K562 (cell line): Measurements from ENCODE around the gene ARL5C. TPM values are rescaled to one million over a fixed set of nuclear protein-coding genes. Genes with fewer than 3 reads are reported as not detected.
A peak's percentile ranks its signal among the peaks of the same experiment; 100 is the strongest.

ENCODE experiments used
- ARHGAP35 ChIP-seq: fragments of 450-650 bp; IDR thresholded peaks from 2 replicates; pipeline ENCODE4 v1.6.1; 2018; ENCODE audit not compliant: partially characterized antibody
- FUS ChIP-seq: fragments of 200-400 bp; formaldehyde crosslinking; optimal IDR thresholded peaks from 2 replicates; pipeline ENCODE3; 2017; ENCODE audit warnings: low read depth, low read length
- PBX2 ChIP-seq, 2 experiments: IDR thresholded peaks in 1 of 2; conservative IDR thresholded peaks in 1 of 2; 2 replicates each; pipeline ENCODE4 v1.6.1; 2016; ENCODE audit warnings: low read depth in 2 of 2, mild to moderate bottlenecking in 1 of 2, missing compliant biosample characterization in 1 of 2, missing genetic modification characterization in 1 of 2, moderate library complexity in 1 of 2
- RBM25 ChIP-seq: fragments of 200-400 bp; formaldehyde crosslinking; IDR thresholded peaks from 2 replicates; pipeline ENCODE4 v1.6.1; 2018; ENCODE audit warnings: low read length, low read depth, moderate library complexity; ENCODE audit not compliant: severe bottlenecking
- SIN3A ChIP-seq, 2 experiments: fragments of 150-350 bp in 1 of 2; IDR thresholded peaks; 2 replicates each; pipeline ENCODE4 v1.6.1; 2011 to 2016; ENCODE audit warnings: borderline replicate concordance in 2 of 2, low read depth in 2 of 2, low read length in 2 of 2, mild to moderate bottlenecking in 2 of 2, moderate library complexity in 2 of 2; ENCODE audit not compliant: control insufficient read depth in 1 of 2
- ZBTB40 ChIP-seq, 2 experiments: fragments of 450-650 bp in 1 of 2; sonication (generic) in 1 of 2; formaldehyde crosslinking in 1 of 2; IDR thresholded peaks; 2 replicates each; pipeline versions ENCODE4 v1.7.1 to v1.9.0; 2016 to 2022; ENCODE audit warnings: inconsistent platforms in 1 of 2, mild to moderate bottlenecking in 1 of 2, missing genetic modification reagents in 1 of 2
- ZC3H11A ChIP-seq: IDR thresholded peaks from 2 replicates; pipeline ENCODE4 v1.6.1; 2012; ENCODE audit warnings: low read depth, low read length, improper control_type of control experiment
- ZNF586 ChIP-seq: fragments of 450-650 bp; formaldehyde crosslinking; conservative IDR thresholded peaks from 2 replicates; pipeline ENCODE4 v1.4.0; 2020; ENCODE audit warnings: mild to moderate bottlenecking, moderate library complexity
- polyA plus RNA-seq, 8 experiments: library from polyadenylated mRNA; depleted of rRNA in 4 of 8; stranded (reverse) in 5 of 8; unstranded in 3 of 8; fragments of >200 nt; fragmentation: Nextera tagmentation in 2 of 8; fragmentation: Illumina TruSeq in 1 of 8; extraction: Ambion mirVana in 2 of 8; extraction: Trizol in 1 of 8; gene quantifications; 2 replicates each; pipeline versions ENCODE4 v1.2.1 to v1.2.3, GENCODE V29; 2011 to 2014; ENCODE audit warnings: inconsistent platforms in 1 of 8, missing spikeins in 1 of 8
- total RNA-seq, 7 experiments: library from RNA; depleted of rRNA in 6 of 7; stranded (reverse); fragments of >200 nt in 6 of 7; fragmentation: Illumina TruSeq in 2 of 7; extraction: Trizol in 2 of 7; gene quantifications; 2 replicates each; pipeline versions ENCODE4 v1.2.1 to v1.2.3, GENCODE V29; 2011 to 2021; ENCODE audit warnings: low replicate concordance in 1 of 7
- TF ChIP-seq, protein P1 (sequence below): fragments of 250-450 bp; sonication (Bioruptor Pico); IDR thresholded peaks from 2 replicates; pipeline ENCODE4 v1.5.1; 2021; ENCODE audit warnings: mild to moderate bottlenecking

ARL5C gene
- total and polyA plus RNA-seq, 9 of the 15 experiments (the other 6 are each of a cell fraction or from before 2014, with no cell fraction given), result not detected

GRCh38 chr17:39197380-39198185 is 31.6 kb upstream of the ARL5C start, which contains the start of gene CACNB1 (continued):
- TF ChIP-seq PBX2 (CRISPR knock-in tag; IDR thresholded peaks at IDR 0.05; ENCODE audit: low read depth) (no peak), PBX2 (tag; conservative IDR thresholded peaks at IDR 0.05; ENCODE audit: low read depth) (no peak), ZBTB40 (IDR thresholded peaks at IDR 0.05) (no peak), ZBTB40 (CRISPR knock-in tag; IDR thresholded peaks at IDR 0.05) (no peak), ARHGAP35 (no peak), ZC3H11A (no peak), ZNF586 (CRISPR knock-in tag) (no peak), SIN3A (IDR thresholded peaks at IDR 0.05; ENCODE audit: borderline replicate concordance in 2 of 2, control insufficient read depth in 1 of 2, low read depth in 2 of 2, low read length in 2 of 2) (peak in 1 of 2 experiments; percentile 64; a peak in 1 of 4 replicates), RBM25 (no peak), FUS (no peak)
- TF ChIP-seq, protein P1, sequence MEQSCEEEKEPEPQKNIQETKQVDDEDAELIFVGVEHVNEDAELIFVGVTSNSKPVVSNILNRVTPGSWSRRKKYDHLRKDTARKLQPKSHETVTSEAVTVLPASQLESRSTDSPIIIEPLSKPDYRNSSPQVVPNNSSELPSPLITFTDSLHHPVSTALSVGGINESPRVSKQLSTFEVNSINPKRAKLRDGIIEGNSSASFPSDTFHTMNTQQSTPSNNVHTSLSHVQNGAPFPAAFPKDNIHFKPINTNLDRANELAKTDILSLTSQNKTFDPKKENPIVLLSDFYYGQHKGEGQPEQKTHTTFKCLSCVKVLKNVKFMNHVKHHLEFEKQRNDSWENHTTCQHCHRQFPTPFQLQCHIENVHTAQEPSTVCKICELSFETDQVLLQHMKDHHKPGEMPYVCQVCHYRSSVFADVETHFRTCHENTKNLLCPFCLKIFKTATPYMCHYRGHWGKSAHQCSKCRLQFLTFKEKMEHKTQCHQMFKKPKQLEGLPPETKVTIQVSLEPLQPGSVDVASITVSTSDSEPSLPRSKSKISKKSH (CRISPR knock-in tag), result no peak
